DOHH2 (cell line): ENCODE data around the gene ACAA1.

Experiments
- H3F3A ChIP-seq: fragments of 200-600 bp; sonication (generic), shearing (Covaris generic); 2 replicates; pipeline ENCODE4 v1.6.0; 2016; ENCODE audit warnings: antibody characterized with exemption, mild to moderate bottlenecking; ENCODE audit not compliant: control insufficient read depth, insufficient read depth
- H3K27ac ChIP-seq: fragments of 200-600 bp; sonication (generic); 2 replicates; pipeline ENCODE4 v1.5.1; 2014; ENCODE audit warnings: low read depth, mild to moderate bottlenecking, low read length, moderate library complexity
- H3K27me3 ChIP-seq: fragments of 200-600 bp; sonication (generic); 2 replicates; pipeline ENCODE4 v1.6.1; 2014; ENCODE audit warnings: mild to moderate bottlenecking, low read length, mixed read lengths; ENCODE audit not compliant: control insufficient read depth
- H3K36me3 ChIP-seq: fragments of 200-600 bp; sonication (generic); 2 replicates; pipeline ENCODE4 v1.6.1; 2014; ENCODE audit warnings: mild to moderate bottlenecking, low read length, moderate library complexity, mixed read lengths; ENCODE audit not compliant: control insufficient read depth
- H3K4me1 ChIP-seq: fragments of 200-600 bp; sonication (generic); 2 replicates; pipeline ENCODE4 v1.6.1; 2014; ENCODE audit warnings: mild to moderate bottlenecking, low read length, mixed read lengths; ENCODE audit not compliant: control insufficient read depth
- H3K4me2 ChIP-seq: fragments of 200-600 bp; sonication (generic); 2 replicates; pipeline ENCODE4 v1.6.0; 2014; ENCODE audit warnings: mild to moderate bottlenecking, low read length, moderate library complexity
- H3K4me3 ChIP-seq: fragments of 200-600 bp; sonication (generic); 2 replicates; pipeline ENCODE4 v1.5.1; 2014; ENCODE audit warnings: mild to moderate bottlenecking, low read length, mixed read lengths
- H3K79me2 ChIP-seq: fragments of 200-600 bp; sonication (generic); 2 replicates; pipeline ENCODE4 v1.6.1; 2014; ENCODE audit warnings: mild to moderate bottlenecking, low read length, mixed read lengths; ENCODE audit not compliant: control insufficient read depth
- H3K9me2 ChIP-seq: fragments of 200-600 bp; sonication (generic); replicated peaks from 2 replicates; pipeline ENCODE4 v1.6.1; 2014; ENCODE audit warnings: mild to moderate bottlenecking, low read length, mixed read lengths; ENCODE audit not compliant: control insufficient read depth
- H3K9me3 ChIP-seq: fragments of 200-600 bp; sonication (generic); 2 replicates; pipeline ENCODE4 v1.6.1; 2014; ENCODE audit warnings: antibody characterized with exemption, low read length, mixed read lengths; ENCODE audit not compliant: control insufficient read depth, insufficient read depth
- H4K20me1 ChIP-seq: fragments of 200-600 bp; sonication (generic); 2 replicates; pipeline ENCODE4 v1.6.0; 2014; ENCODE audit warnings: low read depth, mild to moderate bottlenecking, antibody characterized with exemption, low read length, moderate library complexity; ENCODE audit not compliant: control insufficient read depth, insufficient read depth
- EZH2phosphoT487 ChIP-seq: fragments of 200-600 bp; sonication (generic); IDR thresholded peaks from 2 replicates; pipeline ENCODE4 v1.6.1; 2017; ENCODE audit warnings: borderline replicate concordance, mild to moderate bottlenecking, antibody characterized with exemption, low read length, moderate library complexity, mixed read lengths
- TF ChIP-seq, protein P1 (sequence below): fragments of 200-600 bp; sonication (generic); IDR thresholded peaks from one replicate; pipeline ENCODE4 v1.5.1; 2014; ENCODE audit warnings: antibody characterized with exemption, mild to moderate bottlenecking, low read depth, low read length; ENCODE audit not compliant: poor library complexity, severe bottlenecking

The ACAA1 gene

GRCh38 chr3:38112378-38112761, 24.6 kb downstream of the ACAA1 start:
- H3K4me1 ChIP-seq, result no peaks in the 10 kb centered on the region

DNA sequence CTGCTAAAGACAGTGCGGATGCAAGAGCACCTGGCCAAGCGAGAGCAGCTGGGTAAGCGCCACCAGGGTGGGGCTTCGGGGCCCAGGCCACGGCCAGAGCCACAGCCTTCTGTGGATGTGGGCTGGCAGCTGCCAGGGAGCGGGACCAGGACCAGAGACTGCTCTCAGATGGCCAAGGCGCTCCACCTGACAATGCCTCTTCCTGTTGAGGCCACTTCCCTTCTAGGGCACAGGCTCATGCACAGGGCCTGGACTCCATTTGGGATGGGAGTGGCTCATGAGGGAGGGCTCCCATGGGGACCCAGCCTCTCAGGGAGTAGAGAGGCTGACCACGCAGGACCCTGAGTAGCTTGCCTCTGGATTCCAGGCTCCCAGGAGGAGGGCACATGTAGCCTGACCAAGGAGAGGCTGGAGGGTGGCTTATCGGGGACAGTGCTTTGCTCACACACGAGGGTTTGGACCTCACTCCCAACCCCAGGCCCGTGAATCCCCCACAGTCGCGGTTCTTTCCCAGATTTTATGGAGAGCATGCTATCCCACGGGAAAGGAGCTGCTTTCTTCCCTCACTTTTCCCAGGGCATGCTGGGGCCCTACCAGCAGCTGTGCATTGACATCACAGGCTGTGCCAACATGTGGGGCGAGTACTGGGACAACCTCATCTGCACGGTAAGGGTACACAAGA, 25.1 kb downstream of the ACAA1 start:
- Histone ChIP-seq H4K20me1 (no peaks in the 10 kb centered on the region), H3K9me2 (no peaks in the 10 kb centered on the region), H3K4me1 (no peaks in the 10 kb centered on the region), H3K4me3 (no peak overlapping the region), H3K36me3 (no peaks in the 10 kb centered on the region), H3K27me3 (peaks cover 8% of the 10 kb centered on the region; the same call in 1 of the 2 replicates), H3K9me3 (no peaks in the 10 kb centered on the region), H3K79me2 (no peaks in the 10 kb centered on the region), H3K27ac (no peak overlapping the region), H3K4me2 (no peak overlapping the region), H3F3A (no peaks in the 10 kb centered on the region)
- TF ChIP-seq, protein P1, sequence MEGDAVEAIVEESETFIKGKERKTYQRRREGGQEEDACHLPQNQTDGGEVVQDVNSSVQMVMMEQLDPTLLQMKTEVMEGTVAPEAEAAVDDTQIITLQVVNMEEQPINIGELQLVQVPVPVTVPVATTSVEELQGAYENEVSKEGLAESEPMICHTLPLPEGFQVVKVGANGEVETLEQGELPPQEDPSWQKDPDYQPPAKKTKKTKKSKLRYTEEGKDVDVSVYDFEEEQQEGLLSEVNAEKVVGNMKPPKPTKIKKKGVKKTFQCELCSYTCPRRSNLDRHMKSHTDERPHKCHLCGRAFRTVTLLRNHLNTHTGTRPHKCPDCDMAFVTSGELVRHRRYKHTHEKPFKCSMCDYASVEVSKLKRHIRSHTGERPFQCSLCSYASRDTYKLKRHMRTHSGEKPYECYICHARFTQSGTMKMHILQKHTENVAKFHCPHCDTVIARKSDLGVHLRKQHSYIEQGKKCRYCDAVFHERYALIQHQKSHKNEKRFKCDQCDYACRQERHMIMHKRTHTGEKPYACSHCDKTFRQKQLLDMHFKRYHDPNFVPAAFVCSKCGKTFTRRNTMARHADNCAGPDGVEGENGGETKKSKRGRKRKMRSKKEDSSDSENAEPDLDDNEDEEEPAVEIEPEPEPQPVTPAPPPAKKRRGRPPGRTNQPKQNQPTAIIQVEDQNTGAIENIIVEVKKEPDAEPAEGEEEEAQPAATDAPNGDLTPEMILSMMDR, result no peak
- no peak for TF ChIP-seq EZH2phosphoT487

More at GRCh38 chr3:38112378-38112761, 24.6 kb downstream of the ACAA1 start:
- Histone ChIP-seq H3K27me3 (peaks cover 8% of the 10 kb centered on the region; the same call in 1 of the 2 replicates), H3K4me3 (no peak overlapping the region), H3F3A (no peaks in the 10 kb centered on the region), H3K9me3 (no peaks in the 10 kb centered on the region), H3K9me2 (no peaks in the 10 kb centered on the region), H3K27ac (no peak overlapping the region), H3K36me3 (no peaks in the 10 kb centered on the region), H3K79me2 (no peaks in the 10 kb centered on the region), H4K20me1 (no peaks in the 10 kb centered on the region), H3K4me2 (no peak overlapping the region)
- TF ChIP-seq, protein P1, result no peak
- TF ChIP-seq EZH2phosphoT487, result no peak

- H3K4me1 ChIP-seq, result no peaks in the 10 kb centered on the region
- no peak overlapping the region for H3K27ac ChIP-seq
- no peaks in the 10 kb centered on the region for H4K20me1 ChIP-seq
- no peaks in the 10 kb centered on the region for H3K9me2 ChIP-seq
- no peak overlapping the region for H3K4me3 ChIP-seq
- TF ChIP-seq EZH2phosphoT487, result no peak
- H3F3A ChIP-seq, result no peaks in the 10 kb centered on the region
- no peaks in the 10 kb centered on the region for H3K9me3 ChIP-seq
- no peaks in the 10 kb centered on the region for H3K79me2 ChIP-seq
- no peak overlapping the region for H3K4me2 ChIP-seq
- H3K27me3 ChIP-seq, result peaks cover 8% of the 10 kb centered on the region; the same call in 1 of the 2 replicates
- no peaks in the 10 kb centered on the region for H3K36me3 ChIP-seq
Measured at GRCh38 chr3:38111201-38111600, 25.7 kb downstream of the ACAA1 start.

GRCh38 chr3:38110314-38111050, 26.4 kb downstream of the ACAA1 start:
- Histone ChIP-seq H3K4me1 (no peaks in the 10 kb centered on the region), H4K20me1 (no peaks in the 10 kb centered on the region), H3K36me3 (no peaks in the 10 kb centered on the region), H3K27me3 (peaks cover 8% of the 10 kb centered on the region; the same call in 1 of the 2 replicates), H3K9me3 (no peaks in the 10 kb centered on the region), H3F3A (no peaks in the 10 kb centered on the region), H3K79me2 (no peaks in the 10 kb centered on the region), H3K4me2 (no peak overlapping the region), H3K9me2 (no peaks in the 10 kb centered on the region), H3K27ac (no peak overlapping the region), H3K4me3 (no peak overlapping the region)
- no peak for TF ChIP-seq EZH2phosphoT487
- TF ChIP-seq, protein P1, result no peak
